ENCODE data around the gene NBAS. TPM values are rescaled to one million over a fixed set of nuclear protein-coding genes. Genes with fewer than 3 reads are reported as not detected.

Gene NBAS
- total RNA-seq, 1 experiment from 2014 or later: 36.3 TPM

DNA sequence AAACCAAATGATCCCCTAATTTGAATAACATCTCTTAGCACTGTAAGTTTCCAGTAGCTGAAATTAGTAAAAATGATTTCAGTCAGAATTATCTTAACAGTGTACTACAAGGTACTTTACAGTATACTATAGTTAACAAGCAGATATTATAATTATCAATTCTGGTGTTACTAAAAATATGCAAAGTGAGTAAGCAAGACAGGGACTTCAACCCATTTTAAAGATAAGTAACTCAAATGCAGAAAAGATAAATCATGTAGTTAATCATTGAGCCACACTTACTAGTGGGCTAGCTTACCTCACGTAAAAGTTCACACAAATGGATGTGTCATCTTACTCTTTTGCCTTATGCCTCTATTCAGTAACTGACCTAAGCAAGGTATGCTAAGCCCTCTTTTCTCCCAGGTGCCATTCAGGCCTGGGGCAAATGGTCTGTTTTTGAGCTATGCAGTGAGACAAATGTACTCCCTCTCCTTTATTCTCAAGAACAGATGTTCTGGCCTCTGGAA, 101.0 kb downstream of the NBAS start:
- ChIA-PET CTCF (no interaction called here), POLR2A (no interaction called here)
- H3K36me3 ChIP-seq (ENCODE audit: control insufficient read depth, insufficient read depth, low read length): peaks cover 6% of the 10 kb centered on the region
- intact Hi-C loops (cut with micrococcal nuclease; ENCODE audit: unreplicated experiment): no loop called here
- H3K4me1 ChIP-seq (ENCODE audit: control insufficient read depth, insufficient read depth, low read length): no peaks in the 10 kb centered on the region
- in situ Hi-C loops (cut with HindIII; ENCODE audit: low pct_unique_long_range_greater_than_20kb, low sequenced_read_pairs): no loop called here
- no peak overlapping the region for H3K4me3 ChIP-seq (ENCODE audit: low read depth in 2 of 2, low read length in 2 of 2)
- ATAC-seq (no peak), DNase-seq (ENCODE audit: low read depth, low spot score) (no peak)
- H3K27ac ChIP-seq (ENCODE audit: low read length): no peak overlapping the region
- H3K9me3 ChIP-seq (ENCODE audit: control insufficient read depth, insufficient read depth, low read depth, low read length): no peaks in the 10 kb centered on the region
- H3K27me3 ChIP-seq (ENCODE audit: control insufficient read depth, insufficient read depth, low read length): no peaks in the 10 kb centered on the region
- TF ChIP-seq, protein P1, sequence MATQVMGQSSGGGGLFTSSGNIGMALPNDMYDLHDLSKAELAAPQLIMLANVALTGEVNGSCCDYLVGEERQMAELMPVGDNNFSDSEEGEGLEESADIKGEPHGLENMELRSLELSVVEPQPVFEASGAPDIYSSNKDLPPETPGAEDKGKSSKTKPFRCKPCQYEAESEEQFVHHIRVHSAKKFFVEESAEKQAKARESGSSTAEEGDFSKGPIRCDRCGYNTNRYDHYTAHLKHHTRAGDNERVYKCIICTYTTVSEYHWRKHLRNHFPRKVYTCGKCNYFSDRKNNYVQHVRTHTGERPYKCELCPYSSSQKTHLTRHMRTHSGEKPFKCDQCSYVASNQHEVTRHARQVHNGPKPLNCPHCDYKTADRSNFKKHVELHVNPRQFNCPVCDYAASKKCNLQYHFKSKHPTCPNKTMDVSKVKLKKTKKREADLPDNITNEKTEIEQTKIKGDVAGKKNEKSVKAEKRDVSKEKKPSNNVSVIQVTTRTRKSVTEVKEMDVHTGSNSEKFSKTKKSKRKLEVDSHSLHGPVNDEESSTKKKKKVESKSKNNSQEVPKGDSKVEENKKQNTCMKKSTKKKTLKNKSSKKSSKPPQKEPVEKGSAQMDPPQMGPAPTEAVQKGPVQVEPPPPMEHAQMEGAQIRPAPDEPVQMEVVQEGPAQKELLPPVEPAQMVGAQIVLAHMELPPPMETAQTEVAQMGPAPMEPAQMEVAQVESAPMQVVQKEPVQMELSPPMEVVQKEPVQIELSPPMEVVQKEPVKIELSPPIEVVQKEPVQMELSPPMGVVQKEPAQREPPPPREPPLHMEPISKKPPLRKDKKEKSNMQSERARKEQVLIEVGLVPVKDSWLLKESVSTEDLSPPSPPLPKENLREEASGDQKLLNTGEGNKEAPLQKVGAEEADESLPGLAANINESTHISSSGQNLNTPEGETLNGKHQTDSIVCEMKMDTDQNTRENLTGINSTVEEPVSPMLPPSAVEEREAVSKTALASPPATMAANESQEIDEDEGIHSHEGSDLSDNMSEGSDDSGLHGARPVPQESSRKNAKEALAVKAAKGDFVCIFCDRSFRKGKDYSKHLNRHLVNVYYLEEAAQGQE (IDR thresholded peaks at IDR 0.05; ENCODE audit: insufficient read depth in 1 of 2, low read depth in 2 of 2, low read length in 1 of 2): no peak
- no peak for TF ChIP-seq TCF7L2 (IDR thresholded peaks at IDR 0.05; ENCODE audit: low read depth, low read length)
- TF ChIP-seq, protein P2, sequence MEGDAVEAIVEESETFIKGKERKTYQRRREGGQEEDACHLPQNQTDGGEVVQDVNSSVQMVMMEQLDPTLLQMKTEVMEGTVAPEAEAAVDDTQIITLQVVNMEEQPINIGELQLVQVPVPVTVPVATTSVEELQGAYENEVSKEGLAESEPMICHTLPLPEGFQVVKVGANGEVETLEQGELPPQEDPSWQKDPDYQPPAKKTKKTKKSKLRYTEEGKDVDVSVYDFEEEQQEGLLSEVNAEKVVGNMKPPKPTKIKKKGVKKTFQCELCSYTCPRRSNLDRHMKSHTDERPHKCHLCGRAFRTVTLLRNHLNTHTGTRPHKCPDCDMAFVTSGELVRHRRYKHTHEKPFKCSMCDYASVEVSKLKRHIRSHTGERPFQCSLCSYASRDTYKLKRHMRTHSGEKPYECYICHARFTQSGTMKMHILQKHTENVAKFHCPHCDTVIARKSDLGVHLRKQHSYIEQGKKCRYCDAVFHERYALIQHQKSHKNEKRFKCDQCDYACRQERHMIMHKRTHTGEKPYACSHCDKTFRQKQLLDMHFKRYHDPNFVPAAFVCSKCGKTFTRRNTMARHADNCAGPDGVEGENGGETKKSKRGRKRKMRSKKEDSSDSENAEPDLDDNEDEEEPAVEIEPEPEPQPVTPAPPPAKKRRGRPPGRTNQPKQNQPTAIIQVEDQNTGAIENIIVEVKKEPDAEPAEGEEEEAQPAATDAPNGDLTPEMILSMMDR (IDR thresholded peaks at IDR 0.05): no peak
- no peak for TF ChIP-seq SIN3A (IDR thresholded peaks at IDR 0.05; ENCODE audit: borderline replicate concordance, insufficient read depth, low read depth, low read length)
- TF ChIP-seq POLR2AphosphoS5 (IDR thresholded peaks at IDR 0.05; ENCODE audit: low read depth, low read length): no peak
- BruUV-seq (replicated peaks): no TSS peak

DNA sequence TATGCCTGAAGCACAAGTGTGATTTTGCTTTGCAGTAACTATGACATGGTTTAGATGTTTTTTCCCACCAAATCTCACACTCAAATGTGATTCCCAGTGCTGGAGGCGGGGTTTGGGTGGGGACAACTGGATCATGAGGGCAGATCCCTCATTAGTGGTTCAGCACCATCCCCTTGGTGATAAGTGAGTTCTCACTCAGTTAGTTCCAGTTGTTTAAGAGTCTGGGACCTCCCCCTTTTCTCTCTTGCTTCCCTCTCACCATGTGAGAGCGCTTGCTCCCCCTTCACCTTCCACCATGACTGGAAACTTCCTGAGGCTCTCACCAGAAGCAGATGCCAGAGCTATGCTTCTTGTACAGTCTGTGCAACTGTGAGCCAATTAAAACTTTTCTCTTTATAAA, 102.9 kb downstream of the NBAS start:
- TF ChIP-seq, protein P1 (IDR thresholded peaks at IDR 0.05; ENCODE audit: insufficient read depth in 1 of 2, low read depth in 2 of 2, low read length in 1 of 2): no peak
- TF ChIP-seq, protein P2 (IDR thresholded peaks at IDR 0.05): no peak
- TF ChIP-seq TCF7L2 (IDR thresholded peaks at IDR 0.05; ENCODE audit: low read depth, low read length) (no peak), POLR2AphosphoS5 (IDR thresholded peaks at IDR 0.05; ENCODE audit: low read depth, low read length) (no peak), SIN3A (IDR thresholded peaks at IDR 0.05; ENCODE audit: borderline replicate concordance, insufficient read depth, low read depth, low read length) (no peak)
- Histone ChIP-seq H3K4me3 (ENCODE audit: low read depth in 2 of 2, low read length in 2 of 2) (no peak overlapping the region), H3K9me3 (ENCODE audit: control insufficient read depth, insufficient read depth, low read depth, low read length) (no peaks in the 10 kb centered on the region), H3K36me3 (ENCODE audit: control insufficient read depth, insufficient read depth, low read length) (peaks cover 6% of the 10 kb centered on the region), H3K27ac (ENCODE audit: low read length) (no peak overlapping the region), H3K27me3 (ENCODE audit: control insufficient read depth, insufficient read depth, low read length) (no peaks in the 10 kb centered on the region), H3K4me1 (ENCODE audit: control insufficient read depth, insufficient read depth, low read length) (no peaks in the 10 kb centered on the region)
- no TSS peak for BruUV-seq (replicated peaks)
- DNase-seq (ENCODE audit: low read depth, low spot score): no peak
- no peak for ATAC-seq
- intact Hi-C loops (cut with micrococcal nuclease; ENCODE audit: unreplicated experiment) (no loop called here), in situ Hi-C loops (cut with HindIII; ENCODE audit: low pct_unique_long_range_greater_than_20kb, low sequenced_read_pairs) (no loop called here)
- ChIA-PET CTCF (no interaction called here), POLR2A (no interaction called here)

All from Panc1 (cell line).